HG03097 (cell line): ENCODE data around the gene RAB11FIP3.

Experiments
- ATAC-seq: cut with Tn5 transposase; IDR thresholded peaks from one replicate; pipeline ENCODE4 v1.9.1; 2021; ENCODE audit not compliant: unreplicated experiment, low FRiP score

The RAB11FIP3 gene

GRCh38 chr16:561957-562938, 136.8 kb downstream of the RAB11FIP3 start:
- ATAC-seq, result no peak

- no peak for ATAC-seq
Observed at GRCh38 chr16:563072-563644, 137.7 kb downstream of the RAB11FIP3 start.

- ATAC-seq, result no peak
Observed at GRCh38 chr16:564690-565418, 139.4 kb downstream of the RAB11FIP3 start.

GRCh38 chr16:565419-566330, 140.2 kb downstream of the RAB11FIP3 start:
- no peak for ATAC-seq

- ATAC-seq, result no peak
Observed at GRCh38 chr16:566475-567372, 141.3 kb downstream of the RAB11FIP3 start, which contains the start of gene NHLRC4. NHLRC4 (plus strand) TSS chr16:567005; CDS start chr16:568048, 1,043 bp downstream.

- ATAC-seq, result no peak
Observed at GRCh38 chr16:567373-568256, 142.2 kb downstream of the RAB11FIP3 start.

GRCh38 chr16:568401-569258, 143.2 kb downstream of the RAB11FIP3 start:
- ATAC-seq, result no peak

- ATAC-seq, result no peak
Observed at GRCh38 chr16:569445-570254, 144.2 kb downstream of the RAB11FIP3 start, which contains the start of gene PIGQ. PIGQ (plus strand) TSS chr16:569968; CDS start chr16:574075, 4,107 bp downstream.
